HG03159 (cell line): ENCODE data around the gene TENT4A.
"Not testable (repeated sequence)": the region's sequence is repeated elsewhere in the genome, so short reads cannot be mapped to it uniquely, and the experiment has no call there.

Source experiments
- ATAC-seq: cut with Tn5 transposase; IDR thresholded peaks from one replicate; pipeline ENCODE4 v1.9.1; 2021; ENCODE audit warnings: mild to moderate bottlenecking, moderate library complexity; ENCODE audit not compliant: unreplicated experiment

The TENT4A gene

DNA sequence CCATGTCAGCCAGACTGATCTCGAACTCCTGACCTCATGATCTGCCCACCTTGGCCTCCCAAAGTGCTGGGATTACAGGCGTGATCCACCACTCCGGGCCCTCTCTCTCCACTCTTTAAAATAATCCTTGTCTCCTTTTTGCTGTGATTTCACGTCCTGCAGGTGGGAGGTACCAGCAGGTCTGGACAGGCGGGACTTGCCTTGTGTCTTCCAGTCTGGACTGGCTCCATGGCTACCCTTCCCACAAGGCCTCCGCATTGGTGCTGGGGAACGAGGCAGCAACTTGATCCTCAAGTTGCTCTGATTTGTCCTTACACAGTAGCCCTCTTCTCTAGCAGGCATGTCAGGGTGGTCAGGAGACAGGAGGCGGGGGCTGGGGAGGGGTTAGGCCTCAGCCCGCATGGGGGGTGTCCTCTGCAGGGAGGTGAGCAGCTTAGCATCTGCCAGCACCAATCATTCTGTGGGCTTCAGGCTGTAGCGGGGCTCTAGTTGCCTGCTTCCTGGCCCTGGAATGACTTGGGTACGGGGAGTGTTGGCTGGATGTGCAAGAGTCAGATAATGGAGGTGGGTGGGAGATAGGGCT lies 54.3 kb downstream of the TENT4A start:
- no peak for ATAC-seq

- ATAC-seq: no peak
Measured at GRCh38 chr5:6768590-6769230, 55.5 kb downstream of the TENT4A start.

- no peak for ATAC-seq
Measured at GRCh38 chr5:6770826-6771607, 57.8 kb downstream of the TENT4A start.

DNA sequence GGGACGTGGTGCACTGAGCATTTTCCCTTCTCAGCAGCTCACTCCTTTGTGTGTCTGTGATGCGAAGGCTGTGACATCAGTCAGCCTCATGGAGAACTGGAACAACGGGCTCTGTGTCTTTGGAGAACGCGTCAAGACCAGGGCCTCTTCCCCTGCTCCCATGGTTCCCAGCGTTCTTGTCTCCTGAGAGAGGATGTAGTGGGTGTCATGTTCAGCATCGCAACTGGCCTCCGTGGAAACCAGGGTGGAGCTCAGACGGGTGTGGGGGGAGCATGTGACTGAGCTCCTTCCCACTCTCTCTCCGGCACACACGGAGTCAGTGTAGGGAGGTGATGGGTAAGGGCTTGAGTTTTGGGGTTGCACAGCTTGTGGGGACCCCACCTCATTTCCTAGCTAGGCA lies 59.7 kb downstream of the TENT4A start:
- ATAC-seq: no peak

DNA sequence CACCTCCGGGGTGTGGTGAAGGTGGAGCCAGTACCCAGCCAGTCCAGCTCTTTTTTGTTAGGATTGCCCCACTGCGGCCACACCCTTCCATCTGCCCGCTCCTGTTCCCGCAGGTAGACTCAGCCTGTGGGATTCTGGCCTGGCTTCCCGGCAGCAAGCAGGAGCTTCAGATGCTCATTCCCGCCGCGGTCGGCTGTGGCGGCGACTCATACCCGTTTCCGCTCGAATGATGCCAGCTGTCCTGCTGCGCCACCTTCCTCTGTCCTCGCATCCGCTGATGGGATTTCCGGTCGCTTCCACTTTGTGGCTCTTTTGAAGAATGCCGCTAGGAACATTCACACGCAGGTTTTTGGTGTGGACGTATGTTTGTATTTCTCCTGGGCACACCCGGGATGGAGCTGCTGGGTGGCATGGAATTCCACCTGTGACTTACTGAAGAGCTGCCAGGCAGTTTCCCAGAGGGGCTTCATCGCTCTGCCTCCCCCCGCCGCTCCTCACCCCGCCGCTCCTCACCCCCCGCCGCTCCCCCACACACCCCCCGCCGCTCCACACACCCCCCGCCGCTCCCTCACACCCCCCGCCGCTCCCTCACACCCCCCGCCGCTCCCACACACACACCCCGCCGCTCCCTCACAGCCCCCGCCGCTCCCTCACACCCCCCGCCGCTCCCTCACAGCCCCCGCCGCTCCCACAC lies 60.3 kb downstream of the TENT4A start:
- no peak for ATAC-seq

GRCh38 chr5:6774207-6774606 lies 61.0 kb downstream of the TENT4A start:
- ATAC-seq: not testable (repeated sequence)

- ATAC-seq: no peak
Measured at GRCh38 chr5:6774721-6775204, 61.5 kb downstream of the TENT4A start.

DNA sequence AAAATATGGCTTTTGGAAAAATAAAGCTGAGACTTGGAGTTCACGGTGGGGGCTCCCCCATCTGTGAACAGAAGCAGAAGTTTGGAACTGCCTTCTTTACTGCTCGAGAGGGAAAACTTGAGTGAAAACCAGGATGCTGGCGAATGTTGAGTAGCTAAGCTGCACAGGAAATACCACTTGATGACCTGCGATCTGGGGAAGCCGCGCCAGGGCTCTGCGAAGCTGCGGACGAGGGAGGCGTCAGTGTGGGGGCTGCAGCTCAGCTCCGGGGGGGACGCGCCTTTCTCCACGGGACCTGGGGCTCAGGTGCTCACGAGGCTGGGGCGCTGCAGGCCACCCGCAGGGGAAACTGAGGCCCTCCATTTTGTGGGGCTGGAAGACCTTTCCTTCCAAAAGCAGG lies 62.3 kb downstream of the TENT4A start:
- ATAC-seq: no peak

- peak; percentile 89 for ATAC-seq
Measured at GRCh38 chr5:6780802-6781391, 67.7 kb downstream of the TENT4A start.

- ATAC-seq: no peak
Measured at GRCh38 chr5:6781716-6782115, 68.5 kb downstream of the TENT4A start.

DNA sequence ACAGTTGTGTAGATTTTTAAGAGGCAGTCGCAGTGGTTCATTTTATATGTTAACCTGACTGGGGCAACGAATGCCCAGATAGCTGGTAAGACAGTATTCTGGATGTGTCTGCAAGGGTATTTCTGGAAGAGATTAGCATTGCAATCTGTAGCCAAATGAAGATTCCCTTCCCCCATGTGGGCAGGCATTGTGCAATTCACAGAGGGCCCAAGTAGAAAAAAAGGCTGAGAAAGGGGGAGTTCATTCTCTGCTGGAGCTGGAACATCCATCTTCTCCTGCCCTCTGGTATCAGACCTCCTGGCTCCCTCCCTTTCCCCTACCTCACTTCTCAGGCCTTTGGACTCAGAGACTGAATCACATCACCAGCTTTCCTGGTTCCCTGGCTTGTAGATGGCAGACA lies 70.6 kb downstream of the TENT4A start:
- ATAC-seq: no peak

- ATAC-seq: no peak
Measured at GRCh38 chr5:6784481-6784880, 71.2 kb downstream of the TENT4A start.

DNA sequence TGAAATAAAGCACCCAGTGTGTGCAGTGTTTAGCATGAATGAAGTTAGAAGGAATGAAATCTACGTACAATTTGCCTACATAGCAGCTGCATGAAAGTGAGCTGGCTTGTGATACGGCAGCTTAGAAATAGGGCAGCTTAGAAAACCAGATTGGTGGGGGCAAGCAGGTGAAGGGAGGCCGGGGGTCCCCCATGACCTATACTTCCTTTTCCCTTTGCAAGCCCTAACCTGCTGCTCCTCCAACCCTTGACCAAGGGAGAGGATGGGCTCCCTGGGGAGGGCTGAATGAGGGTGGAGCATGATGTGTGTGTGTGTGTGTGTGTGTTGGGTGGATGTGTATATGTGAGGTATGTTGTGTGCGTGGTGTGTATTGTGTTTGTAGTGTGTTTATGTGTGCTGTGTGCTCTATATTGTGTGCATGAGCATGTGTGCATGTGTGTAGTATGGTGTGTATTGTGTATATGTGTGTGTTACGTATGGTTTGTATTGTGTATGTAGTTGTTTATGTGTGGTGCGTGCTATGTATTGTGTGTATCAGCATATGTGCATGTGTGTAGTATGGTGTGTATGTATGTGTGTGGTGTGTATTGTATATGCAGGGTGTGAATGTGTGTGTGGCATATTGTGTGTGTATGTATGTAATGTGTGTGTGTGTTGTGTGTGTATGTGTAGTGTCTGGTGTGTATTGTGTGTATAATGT lies 72.1 kb downstream of the TENT4A start:
- ATAC-seq: no peak

DNA sequence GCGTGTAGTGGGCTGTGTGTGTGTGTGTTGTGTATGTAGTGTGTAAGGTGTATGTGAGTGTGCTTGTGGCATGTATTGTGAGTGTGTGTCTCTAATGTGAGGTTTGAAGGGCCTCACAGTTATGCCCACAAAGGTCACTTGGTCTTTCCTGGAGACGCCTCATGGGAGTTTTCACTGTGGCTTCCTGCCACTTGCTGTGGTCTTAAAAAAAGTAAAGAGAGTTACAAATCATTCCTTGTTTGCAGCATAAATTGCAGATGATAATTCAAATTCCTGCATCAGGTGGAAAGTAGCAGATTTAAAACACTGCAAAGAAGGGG lies 72.6 kb downstream of the TENT4A start:
- no peak for ATAC-seq

DNA sequence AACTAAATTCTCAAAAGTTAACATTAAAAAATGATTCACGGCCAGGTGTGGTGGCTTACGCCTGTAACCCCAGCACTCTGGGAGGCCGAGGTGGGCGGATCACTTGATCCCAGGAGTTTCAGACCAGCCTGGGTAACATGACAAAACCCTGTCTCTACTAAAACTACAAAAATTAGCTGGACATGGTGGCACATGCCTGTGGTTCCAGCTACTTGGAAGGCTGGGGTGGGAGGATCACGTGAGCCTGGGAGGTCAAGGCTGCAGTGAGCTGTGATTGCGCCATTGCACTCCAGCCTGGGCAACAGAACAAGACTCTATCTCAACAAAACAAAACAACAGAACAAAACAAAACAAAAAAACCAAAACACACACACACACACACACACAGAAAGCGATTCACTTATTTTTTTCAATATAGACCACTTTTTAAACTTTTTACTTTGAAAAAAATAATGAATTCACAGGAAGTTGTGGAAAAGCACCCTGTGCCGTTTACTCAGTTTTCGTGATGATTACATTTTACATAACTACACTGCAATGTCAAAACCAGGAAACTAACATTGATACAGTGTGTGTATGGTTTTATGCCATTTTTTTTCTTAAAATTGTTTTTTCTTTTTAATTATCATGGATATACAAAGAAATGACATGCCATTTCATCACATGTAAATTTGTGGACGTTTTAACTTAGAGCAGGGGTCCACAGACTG lies 73.7 kb downstream of the TENT4A start:
- no peak for ATAC-seq

DNA sequence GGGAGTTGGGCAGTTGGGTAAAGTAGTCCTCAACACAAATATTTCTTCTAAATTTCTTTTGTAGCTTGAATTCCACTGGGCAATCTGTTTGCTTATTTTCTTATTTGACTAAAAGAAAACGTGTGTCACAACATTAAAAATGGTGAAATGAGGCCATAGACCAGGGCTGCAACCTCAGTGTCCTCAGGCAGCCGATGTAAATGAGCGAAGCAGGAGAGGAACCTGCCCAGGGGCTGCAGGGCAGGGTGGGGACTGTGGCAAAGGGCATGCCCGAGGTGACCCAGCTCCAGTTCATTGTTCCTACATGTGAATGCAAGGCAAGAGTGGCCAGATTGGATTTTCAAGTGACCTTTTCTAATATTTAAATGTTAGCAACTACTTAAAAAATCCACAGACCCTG lies 74.7 kb downstream of the TENT4A start:
- ATAC-seq: no peak

GRCh38 chr5:6788439-6788838 lies 75.2 kb downstream of the TENT4A start:
- ATAC-seq: no peak

DNA sequence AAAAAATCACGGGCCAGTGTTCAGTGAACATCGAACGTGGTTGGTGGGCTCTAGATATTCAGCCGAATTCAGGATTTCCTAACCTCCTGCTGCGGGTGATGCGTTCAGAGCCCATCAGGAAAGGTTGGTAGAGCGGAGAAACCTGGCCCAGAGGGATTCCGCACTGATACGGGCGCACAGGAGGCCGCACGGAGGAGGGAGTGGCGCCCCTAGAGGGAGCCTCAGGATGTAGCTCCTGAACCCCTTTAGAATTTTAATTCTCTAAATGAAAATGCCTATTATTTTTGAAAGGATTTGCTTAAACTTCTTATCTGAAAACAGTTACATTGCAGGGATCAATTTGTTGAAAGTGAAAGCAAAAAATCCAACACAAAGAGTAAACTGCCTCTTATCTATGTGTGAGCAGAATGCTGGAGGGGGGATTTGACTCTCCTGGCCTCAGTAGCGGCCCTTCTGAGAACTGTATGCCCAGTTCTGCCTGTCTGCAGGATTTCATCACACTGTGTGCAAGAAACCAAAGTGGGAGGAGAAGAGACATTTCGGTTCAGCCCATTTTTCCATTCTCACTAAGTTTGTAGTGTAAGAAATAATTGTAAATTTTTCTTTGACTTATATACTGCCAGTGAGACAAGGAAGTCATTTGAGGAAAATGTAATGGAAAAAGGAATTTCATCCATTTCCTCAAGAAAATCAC lies 75.9 kb downstream of the TENT4A start:
- no peak for ATAC-seq

DNA sequence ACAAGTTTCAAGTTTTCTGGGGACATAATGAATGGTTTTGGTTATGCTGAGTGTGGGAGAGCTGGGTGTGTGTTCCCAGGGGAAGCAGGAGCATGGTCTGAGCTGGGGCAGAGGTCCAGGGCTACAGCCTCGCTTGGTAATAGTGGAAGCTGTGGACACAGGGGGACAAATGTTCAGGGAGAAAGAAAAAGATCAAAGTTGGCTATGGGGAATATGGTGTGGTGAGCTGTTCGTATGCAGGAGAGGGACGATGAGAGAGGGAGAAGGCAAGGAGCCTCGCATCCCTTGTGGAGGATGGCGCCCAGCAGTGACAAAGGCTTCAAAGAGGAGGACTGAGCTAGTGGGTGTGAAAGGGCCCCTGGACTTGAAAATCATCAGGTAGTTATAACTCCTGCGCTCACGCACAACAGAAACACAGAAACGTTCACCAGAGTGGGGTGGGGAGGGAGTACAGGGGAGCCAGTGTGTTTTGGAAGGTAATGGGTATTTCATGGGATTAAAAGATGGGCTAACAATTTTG lies 77.2 kb downstream of the TENT4A start:
- ATAC-seq: no peak
